ENCODE measurements around the gene SYCP2L.
"Not testable (repeated sequence)": the region's sequence is repeated elsewhere in the genome, so short reads cannot be mapped to it uniquely, and the experiment has no call there.

SYCP2L gene
- total RNA-seq = 0 to 0.15 (median 0.08) reads per million in 4 donors

DNA sequence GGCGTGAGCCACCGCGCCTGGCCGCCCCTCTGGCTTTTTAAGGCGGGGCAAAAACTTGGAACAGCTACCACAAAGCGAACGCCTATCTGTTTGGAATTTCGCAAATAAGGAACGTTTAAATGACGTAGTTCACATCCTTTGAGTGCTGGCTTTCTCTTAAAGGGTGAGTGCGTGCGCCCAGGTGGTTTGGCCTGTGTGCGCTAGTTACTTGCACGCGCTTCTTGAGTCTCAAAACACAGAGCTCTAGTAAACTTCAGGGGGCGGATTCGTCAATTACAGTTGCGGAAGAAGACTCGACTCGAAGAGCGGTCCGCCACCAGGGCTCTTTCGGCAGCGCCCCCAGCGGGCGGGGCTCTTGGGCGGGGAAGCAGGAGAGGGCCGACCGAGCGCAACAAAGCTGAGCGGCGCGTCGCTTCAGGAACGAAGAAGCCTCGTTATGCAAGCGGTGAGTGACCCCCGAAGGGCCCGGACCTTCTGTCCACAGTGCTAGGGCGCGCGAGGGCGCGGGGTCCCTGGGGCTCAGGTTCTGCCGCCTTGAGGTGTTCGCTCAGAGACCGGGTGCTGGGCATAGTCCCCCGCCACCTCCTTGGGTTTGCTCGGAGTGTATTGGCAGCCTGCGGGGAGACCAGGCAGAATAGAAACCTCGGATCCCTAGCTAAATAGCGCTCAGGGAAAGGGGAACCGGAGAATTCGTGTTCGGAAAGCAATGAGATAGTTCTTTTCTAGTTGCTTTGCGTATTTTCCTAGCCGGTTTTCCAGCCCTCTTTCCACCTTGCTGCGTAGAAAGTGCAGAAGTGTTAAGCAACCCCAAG is at the start of gene SYCP2L:
Gene SYCP2L, plus strand, starts transcription at position 362 of the 812 bp plus-strand sequence. Its CDS starts 75 bp downstream, at position 437.
- DNase-seq = peak in 1 of 5 donors; percentile 47

DNA sequence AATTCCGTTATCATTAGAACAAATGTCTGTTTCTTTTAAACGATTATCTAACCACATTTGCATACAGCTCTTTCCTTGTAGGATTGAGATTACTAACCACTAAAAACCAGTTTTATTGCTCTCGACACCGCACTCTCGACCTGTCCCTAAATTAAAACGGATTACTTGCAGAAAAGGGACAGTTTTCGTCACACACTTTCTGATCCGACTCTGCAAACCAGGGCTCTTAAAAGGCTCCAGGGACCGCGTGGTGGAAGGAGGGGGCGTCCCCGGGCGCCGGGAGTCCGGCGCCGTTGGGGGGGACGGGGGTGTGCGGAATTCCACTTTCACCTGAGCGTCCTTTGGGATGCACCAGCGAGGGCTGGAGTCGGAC is 49.2 kb upstream of the SYCP2L start:
- peak in 1 of 5 donors; percentile 4 for DNase-seq

GRCh38 chr6:10837995-10838793 is 48.7 kb upstream of the SYCP2L start, which contains the start of gene MAK:
Gene MAK (minus strand): TSS chr6:10838539. CDS start chr6:10830648, 7,891 bp downstream.
- peak; percentile 72 to 90 (median 81) for DNase-seq

DNA sequence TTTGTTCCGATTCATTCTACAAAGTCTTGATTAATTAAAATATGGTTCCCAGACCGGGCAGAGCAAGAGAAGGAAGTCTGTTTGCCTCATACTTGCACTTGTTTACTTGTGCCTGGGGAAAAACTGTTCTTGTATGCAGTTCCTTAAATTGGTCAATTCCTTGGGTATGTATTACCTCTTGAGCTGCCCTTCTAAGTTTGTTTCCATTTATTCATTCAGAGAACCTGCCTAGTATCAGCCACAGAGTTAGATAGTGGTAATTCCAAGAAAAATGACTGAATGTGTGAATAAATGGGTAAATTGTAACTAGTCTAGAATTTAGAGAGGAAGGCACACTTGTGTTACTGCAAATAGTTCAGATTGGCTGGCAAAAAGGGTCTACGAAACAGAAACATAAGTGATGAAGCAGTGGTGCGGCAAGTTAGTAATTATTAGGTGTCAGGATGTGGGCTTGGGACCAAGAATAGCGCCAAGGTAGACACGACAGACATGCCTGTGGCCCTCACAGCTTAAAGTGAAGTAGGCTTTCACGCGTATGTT is 48.0 kb upstream of the SYCP2L start:
- peak in 1 of 5 donors; percentile 80 for DNase-seq

- DNase-seq = no peak
These were observed 43.3 kb upstream of the SYCP2L start for GRCh38 chr6:10843554-10843953.

GRCh38 chr6:10847684-10848083 is 39.2 kb upstream of the SYCP2L start:
- DNase-seq = no peak

- no peak for DNase-seq
These were observed 37.0 kb upstream of the SYCP2L start for GRCh38 chr6:10849901-10850300.

GRCh38 chr6:10850728-10851127 is 36.1 kb upstream of the SYCP2L start:
- DNase-seq = no peak

DNA sequence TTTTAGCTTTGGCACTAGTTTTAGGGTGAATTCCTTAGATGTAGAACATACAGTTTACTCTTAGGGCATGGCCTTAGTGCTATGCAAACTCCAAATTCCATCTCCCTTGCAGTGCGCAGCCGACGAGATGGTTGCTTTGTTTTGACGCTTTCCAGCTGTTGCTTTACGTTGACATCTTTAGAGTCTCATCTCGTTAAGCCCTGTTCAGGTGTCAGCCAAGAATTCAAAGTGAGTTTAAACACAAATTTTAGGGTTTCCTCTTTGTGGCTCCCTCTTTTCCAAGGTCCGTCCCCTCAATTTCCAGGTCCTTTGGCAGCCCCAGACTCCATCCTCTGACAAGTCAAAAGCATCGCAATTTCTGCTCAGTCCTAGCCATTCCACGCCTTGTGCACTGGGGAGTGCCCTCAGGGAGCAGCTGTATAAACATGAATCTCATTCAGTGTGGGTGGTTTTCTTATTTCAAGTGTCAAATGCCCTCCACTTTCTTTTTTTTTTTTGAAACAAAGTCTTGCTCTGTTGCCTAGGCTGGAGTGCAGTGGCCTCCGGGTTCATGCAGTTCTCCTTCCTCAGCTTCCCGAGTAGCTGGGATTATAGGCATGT is 34.4 kb upstream of the SYCP2L start:
- no peak for DNase-seq

- DNase-seq = not testable (repeated sequence)
These were observed 33.0 kb upstream of the SYCP2L start for GRCh38 chr6:10853849-10854300.

DNA sequence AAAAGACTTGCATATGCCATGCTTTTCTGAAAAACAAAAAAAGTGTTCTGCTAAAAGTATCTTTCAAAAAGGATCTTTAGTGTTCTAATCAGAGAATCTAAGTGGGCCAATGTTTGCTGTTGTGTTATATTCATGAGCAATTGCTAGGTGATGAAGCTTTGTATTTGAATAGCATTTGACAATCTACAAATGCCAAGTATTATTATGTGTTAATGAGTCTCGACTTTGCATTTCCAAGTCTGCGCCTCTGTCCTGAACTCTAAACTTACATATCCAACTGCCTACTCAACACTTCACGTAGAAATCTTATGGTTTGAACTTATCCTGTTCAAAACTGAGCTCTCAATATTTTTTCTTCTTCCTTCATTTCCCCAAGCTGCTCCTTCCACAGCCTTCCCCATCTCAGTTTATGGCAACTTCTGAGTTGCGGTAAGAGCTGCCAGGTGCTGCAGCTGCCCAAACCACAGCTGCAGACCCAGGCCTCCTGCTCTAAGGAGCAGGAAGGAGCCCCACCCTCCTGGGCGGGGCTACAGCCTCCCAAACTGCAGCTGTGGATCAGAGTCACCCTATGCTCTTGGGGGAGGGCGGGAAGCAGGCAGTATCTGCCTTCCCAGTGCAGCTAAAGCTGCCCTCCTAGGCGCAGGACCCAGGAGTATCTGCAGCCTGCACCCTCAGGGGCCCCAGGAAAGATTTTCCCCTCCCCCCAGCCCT is 31.8 kb upstream of the SYCP2L start:
- no peak for DNase-seq

DNA sequence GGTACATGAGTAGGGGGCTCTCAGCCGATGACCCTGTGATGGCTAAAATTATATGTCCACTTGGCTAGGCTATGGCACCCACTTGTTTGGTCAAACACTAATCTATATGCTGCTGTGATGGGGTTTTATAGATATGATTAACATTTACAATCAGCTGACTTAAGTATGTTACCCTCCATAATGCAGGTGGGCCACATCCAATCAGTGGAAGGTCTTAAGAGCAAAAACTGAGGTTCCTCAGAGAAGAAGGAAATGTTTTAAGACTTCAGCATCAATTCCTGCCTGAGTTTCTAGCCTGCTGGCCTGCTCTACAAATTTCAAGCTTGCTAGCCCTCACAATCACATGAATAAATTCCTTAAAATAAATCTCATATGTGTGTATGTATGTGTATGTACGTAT is 29.6 kb upstream of the SYCP2L start:
- no peak for DNase-seq

GRCh38 chr6:10861086-10861485 is 25.8 kb upstream of the SYCP2L start:
- no peak for DNase-seq

GRCh38 chr6:10862361-10862760 is 24.5 kb upstream of the SYCP2L start:
- DNase-seq = no peak

DNA sequence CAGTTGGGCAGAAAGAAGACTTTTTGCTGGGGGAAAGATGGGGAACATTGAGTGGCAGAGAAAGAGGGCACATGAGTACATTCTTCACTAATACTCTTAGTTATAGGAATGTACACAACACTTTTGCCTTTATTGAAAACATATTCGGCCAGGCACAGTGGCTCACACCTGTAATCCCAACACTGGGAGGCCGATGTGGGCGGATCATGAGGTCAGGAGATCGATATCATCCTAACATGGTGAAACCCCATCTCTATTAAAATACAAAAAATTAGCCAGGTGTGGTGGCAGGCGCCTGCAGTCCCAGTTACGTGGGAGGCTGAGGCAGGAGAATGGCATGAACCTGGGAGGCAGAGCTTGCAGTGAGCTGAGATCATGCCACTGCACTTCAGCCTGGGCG is 23.8 kb upstream of the SYCP2L start:
- not testable (repeated sequence) for DNase-seq

DNA sequence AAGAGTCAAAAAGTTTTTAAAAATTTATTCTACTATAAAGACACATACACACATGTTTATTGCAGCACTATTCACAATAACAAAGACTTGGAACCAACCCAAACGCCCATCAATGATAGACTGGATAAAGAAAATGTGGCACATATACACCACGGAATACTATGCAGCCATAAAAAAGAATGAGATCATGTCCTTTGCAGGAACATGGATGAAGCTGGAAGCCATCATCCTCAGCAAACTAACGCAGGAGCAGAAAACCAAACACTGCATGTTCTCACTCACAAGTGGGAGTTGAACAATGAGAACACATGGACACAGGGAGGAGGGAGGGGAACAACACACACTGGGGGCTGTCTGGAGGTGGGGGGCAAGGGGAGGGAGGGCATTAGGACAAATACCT is 20.1 kb upstream of the SYCP2L start:
- DNase-seq = not testable (repeated sequence)

DNA sequence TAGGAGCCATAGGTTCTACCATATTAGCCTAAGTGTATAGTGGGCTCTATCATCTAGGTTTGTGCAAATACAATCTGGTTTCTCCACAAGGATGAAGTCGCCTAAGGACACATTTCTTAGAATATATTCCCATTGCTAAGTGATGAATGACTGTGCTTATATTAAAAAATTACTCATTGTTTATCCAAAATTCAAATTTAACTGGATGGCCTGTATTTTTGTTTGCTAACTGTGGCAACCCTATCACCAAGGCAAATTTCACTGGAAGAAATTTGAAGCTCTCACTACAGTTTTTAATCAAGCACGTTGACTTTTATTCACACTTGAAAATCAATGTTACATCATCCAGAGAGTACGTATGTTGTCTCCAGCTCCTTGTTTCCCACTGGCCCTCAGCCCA is 18.9 kb upstream of the SYCP2L start:
- DNase-seq = no peak

GRCh38 chr6:10873374-10873773 is 13.5 kb upstream of the SYCP2L start:
- no peak for DNase-seq

DNA sequence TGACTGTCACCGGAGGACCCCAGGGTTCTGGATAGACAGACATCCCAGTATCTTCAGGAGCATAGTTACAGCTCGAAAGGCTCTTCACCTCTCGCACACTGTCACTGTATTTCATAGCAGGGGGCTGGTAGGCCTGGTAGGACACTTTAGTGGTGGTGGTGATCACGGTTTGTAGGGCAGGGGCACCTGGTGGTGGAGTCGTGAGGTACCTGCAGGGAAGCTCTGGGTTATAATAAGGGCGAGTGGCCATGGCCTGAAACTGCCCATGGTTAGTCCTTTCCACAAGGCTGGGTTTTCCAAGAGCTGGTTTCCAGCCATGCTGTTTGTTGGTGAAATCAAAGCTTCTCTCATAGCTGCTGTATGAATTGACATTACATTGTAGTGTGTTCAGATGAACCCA is 12.6 kb upstream of the SYCP2L start:
- no peak for DNase-seq

- no peak for DNase-seq
These were observed 11.8 kb upstream of the SYCP2L start for GRCh38 chr6:10875026-10875425.

DNA sequence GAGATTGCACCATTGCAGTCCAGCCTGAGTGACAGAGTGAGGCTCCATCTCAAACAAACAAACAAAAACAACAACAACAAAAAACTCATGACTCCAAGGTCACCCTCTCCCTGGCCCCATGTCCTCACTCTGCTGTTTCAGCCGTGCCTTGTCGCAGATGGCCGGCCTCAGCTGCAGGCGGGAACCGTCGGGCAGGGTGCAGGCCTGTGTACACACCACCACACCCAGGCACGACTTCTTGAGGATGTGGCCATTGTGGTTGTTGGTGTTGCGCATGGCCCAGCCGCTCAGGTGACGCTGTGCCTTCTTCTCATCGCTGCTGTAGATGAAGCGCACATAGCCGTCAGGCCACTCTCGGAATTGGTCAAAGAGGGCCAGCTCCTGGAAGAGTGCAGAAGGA is 9.8 kb upstream of the SYCP2L start:
- DNase-seq = no peak

- no peak for DNase-seq
These were observed 9.0 kb upstream of the SYCP2L start for GRCh38 chr6:10877871-10878270.

Data from T-helper 1 cell (primary cell).